NCI-H2171 treated with DMSO at 0.1 percent for 48 hours (cell line): ENCODE measurements around the gene DDB1.

Experiments
- DNase-seq: peaks from one replicate; lab custom pipeline; 2025; lab: John Stamatoyannopoulos, UW

Gene DDB1

GRCh38 chr11:61335355-61335710, 2.4 kb upstream of the DDB1 start:
- DNase-seq, result no peak

- no peak for DNase-seq
Measured at GRCh38 chr11:61334434-61335354, 1.8 kb upstream of the DDB1 start.

GRCh38 chr11:61333550-61334433, 887 bp upstream of the DDB1 start:
- DNase-seq, result no peak

- no peak for DNase-seq
Measured at GRCh38 chr11:61332281-61332796, 566 bp downstream of the DDB1 start.

- DNase-seq, result no peak
Measured at GRCh38 chr11:61331651-61332050, 1.3 kb downstream of the DDB1 start.

GRCh38 chr11:61329871-61330270, 3.0 kb downstream of the DDB1 start:
- DNase-seq, result no peak

GRCh38 chr11:61328351-61328750, 4.6 kb downstream of the DDB1 start:
- no peak for DNase-seq

GRCh38 chr11:61327669-61328071, 5.2 kb downstream of the DDB1 start:
- DNase-seq, result no peak

- DNase-seq, result no peak
Measured at GRCh38 chr11:61325649-61326414, 7.1 kb downstream of the DDB1 start.

- DNase-seq, result no peak
Measured at GRCh38 chr11:61315260-61315659, 17.6 kb downstream of the DDB1 start.

- no peak for DNase-seq
Measured at GRCh38 chr11:61310749-61311148, 22.2 kb downstream of the DDB1 start.

- DNase-seq, result no peak
Measured at GRCh38 chr11:61309739-61310138, 23.2 kb downstream of the DDB1 start.

GRCh38 chr11:61309141-61309540, 23.8 kb downstream of the DDB1 start:
- no peak for DNase-seq

GRCh38 chr11:61307354-61307753, 25.6 kb downstream of the DDB1 start:
- DNase-seq, result no peak

- no peak for DNase-seq
Measured at GRCh38 chr11:61306221-61306620, 26.7 kb downstream of the DDB1 start.

GRCh38 chr11:61305417-61305816, 27.5 kb downstream of the DDB1 start:
- DNase-seq, result no peak

- no peak for DNase-seq
Measured at GRCh38 chr11:61303725-61304124, 29.2 kb downstream of the DDB1 start.

GRCh38 chr11:61302550-61302949, 30.4 kb downstream of the DDB1 start:
- DNase-seq, result no peak

- no peak for DNase-seq
Measured at GRCh38 chr11:61298663-61299244, 34.2 kb downstream of the DDB1 start.

- DNase-seq, result no peak
Measured at GRCh38 chr11:61297746-61298145, 35.2 kb downstream of the DDB1 start.

GRCh38 chr11:61297341-61297740, 35.6 kb downstream of the DDB1 start:
- DNase-seq, result no peak

- no peak for DNase-seq
Measured at GRCh38 chr11:61295596-61295926, 37.3 kb downstream of the DDB1 start.
